Activated CD8-positive, alpha-beta memory T cell treated with anti-CD3 and anti-CD28 coated beads, Interleukin-2, amount 50 U/mL, for 24 hours (primary cell): ENCODE measurements around the gene SRRD.
"Not testable (repeated sequence)": the region's sequence is repeated elsewhere in the genome, so short reads cannot be mapped to it uniquely, and the experiment has no call there.

Source experiments
- DNase-seq: peaks from one replicate; pipeline ENCODE4 v3.0.0-alpha.2; 2020; ENCODE audit errors: extremely low read depth

Gene SRRD

GRCh38 chr22:26483439-26484359, at the start of gene SRRD, which contains the start of gene HPS4:
SRRD (plus strand) TSS chr22:26483877; CDS start chr22:26483891, 14 bp downstream.
HPS4 (minus strand) TSS chr22:26483783; CDS start chr22:26481762, 2,021 bp downstream.
- peak; percentile 76 for DNase-seq

GRCh38 chr22:26435327-26436093, 48.2 kb upstream of the SRRD start:
- DNase-seq, result no peak

GRCh38 chr22:26436903-26437515, 46.7 kb upstream of the SRRD start:
- DNase-seq, result no peak

- no peak for DNase-seq
Observed at GRCh38 chr22:26437694-26438392, 45.8 kb upstream of the SRRD start.

- not testable (repeated sequence) for DNase-seq
Observed at GRCh38 chr22:26438776-26439175, 44.9 kb upstream of the SRRD start.

- DNase-seq, result no peak
Observed at GRCh38 chr22:26439559-26439958, 44.1 kb upstream of the SRRD start.

- no peak for DNase-seq
Observed at GRCh38 chr22:26442086-26442756, 41.5 kb upstream of the SRRD start.

GRCh38 chr22:26443901-26444690, 39.6 kb upstream of the SRRD start:
- no peak for DNase-seq

GRCh38 chr22:26444777-26445176, 38.9 kb upstream of the SRRD start:
- no peak for DNase-seq

- DNase-seq, result no peak
Observed at GRCh38 chr22:26445577-26446275, 38.0 kb upstream of the SRRD start.

- no peak for DNase-seq
Observed at GRCh38 chr22:26446808-26447515, 36.7 kb upstream of the SRRD start.

- no peak for DNase-seq
Observed at GRCh38 chr22:26447584-26448329, 35.9 kb upstream of the SRRD start.

GRCh38 chr22:26448334-26448733, 35.3 kb upstream of the SRRD start:
- DNase-seq, result no peak

- no peak for DNase-seq
Observed at GRCh38 chr22:26448941-26449340, 34.7 kb upstream of the SRRD start.

GRCh38 chr22:26450453-26451185, 33.1 kb upstream of the SRRD start:
- no peak for DNase-seq

- DNase-seq, result no peak
Observed at GRCh38 chr22:26452236-26453016, 31.3 kb upstream of the SRRD start.

GRCh38 chr22:26453216-26453615, 30.5 kb upstream of the SRRD start:
- no peak for DNase-seq
